ENCODE measurements around the gene NR2E1. TPM values are rescaled to one million over a fixed set of nuclear protein-coding genes. Genes with fewer than 3 reads are reported as not detected.

The NR2E1 gene
- total and polyA plus RNA-seq, 10 of the 15 experiments (the other 5 are each of a cell fraction or from before 2014, with no cell fraction given): not detected

DNA sequence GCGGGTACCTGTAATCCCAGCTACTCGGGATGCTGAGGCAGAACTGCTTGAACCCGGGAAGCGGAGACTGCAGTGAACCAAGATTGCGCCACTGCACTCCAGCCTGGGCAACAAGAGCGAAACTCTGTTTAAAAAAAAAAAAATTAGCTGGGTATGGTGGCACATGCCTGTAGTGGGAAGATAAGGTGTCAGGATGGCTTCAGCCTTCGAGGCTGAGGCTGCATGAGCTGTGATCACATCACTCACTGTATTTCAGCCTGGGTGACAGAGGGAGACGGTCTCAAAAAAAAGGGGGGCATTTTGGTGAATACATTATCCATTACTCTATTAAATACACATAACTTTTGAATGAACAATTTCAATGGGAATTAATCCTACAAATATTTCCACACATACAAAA lies 62.6 kb downstream of the NR2E1 start:
- no peak for FAIRE-seq
- Histone ChIP-seq H3K79me2 (ENCODE audit: control insufficient read depth, insufficient read depth, low read length) (peaks cover 3% of the 10 kb centered on the region), H3K36me3 (ENCODE audit: control insufficient read depth in 2 of 2, insufficient read depth in 2 of 2, low read length in 1 of 2) (peaks cover 2 to 3% of the 10 kb centered on the region in 2 experiments), H3K9ac (ENCODE audit: control insufficient read depth, insufficient read depth, low read length) (no peak overlapping the region), H3K27ac (ENCODE audit: control insufficient read depth, insufficient read depth) (no peak overlapping the region), H3K27me3 (replicated peaks in 1 of 2; ENCODE audit: control insufficient read depth in 2 of 2, insufficient read depth in 2 of 2, low read length in 1 of 2) (no peaks in the 10 kb centered on the region), H3K4me2 (ENCODE audit: control insufficient read depth, insufficient read depth) (no peak overlapping the region), H3K4me1 (ENCODE audit: control insufficient read depth, insufficient read depth, low read length) (no peaks in the 10 kb centered on the region), H4K20me1 (ENCODE audit: control insufficient read depth, insufficient read depth) (no peaks in the 10 kb centered on the region), H2AFZ (ENCODE audit: control insufficient read depth, low read depth, low read length) (no peak overlapping the region), H3K4me3 (no peak overlapping the region), H3K9me3 (replicated peaks; ENCODE audit: control insufficient read depth, insufficient read depth, low read length) (no peaks in the 10 kb centered on the region)
- WGBS (ENCODE audit: insufficient coverage, insufficient replicate concordance, low lambda C conversion rate, missing lambda C conversion rate): 97% methylated on average over 8 of the region's 8 CpGs
- intact Hi-C loops (cut with micrococcal nuclease; ENCODE audit: unreplicated experiment) (no loop called here), in situ Hi-C loops (cut with MboI) (no loop called here)
- BruUV-seq (replicated peaks): no TSS peak
- ChIA-PET POLR2A (no interaction called here), CTCF (no interaction called here), RAD21 (ENCODE audit: unreplicated experiment) (no interaction called here), SMC1A (ENCODE audit: uncharacterized antibody, unreplicated experiment) (interaction anchor here (1.7 kb wide), 1 partner anchor 11 kb away, joined by 5 read pairs; no protein-coding TSS in a partner anchor)
- no peak for DNase-seq (ENCODE audit: low read depth, low spot score)
- TF ChIP-seq, protein P1, sequence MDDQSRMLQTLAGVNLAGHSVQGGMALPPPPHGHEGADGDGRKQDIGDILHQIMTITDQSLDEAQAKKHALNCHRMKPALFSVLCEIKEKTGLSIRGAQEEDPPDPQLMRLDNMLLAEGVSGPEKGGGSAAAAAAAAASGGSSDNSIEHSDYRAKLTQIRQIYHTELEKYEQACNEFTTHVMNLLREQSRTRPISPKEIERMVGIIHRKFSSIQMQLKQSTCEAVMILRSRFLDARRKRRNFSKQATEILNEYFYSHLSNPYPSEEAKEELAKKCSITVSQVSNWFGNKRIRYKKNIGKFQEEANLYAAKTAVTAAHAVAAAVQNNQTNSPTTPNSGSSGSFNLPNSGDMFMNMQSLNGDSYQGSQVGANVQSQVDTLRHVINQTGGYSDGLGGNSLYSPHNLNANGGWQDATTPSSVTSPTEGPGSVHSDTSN (IDR thresholded peaks at IDR 0.05; ENCODE audit: insufficient replicate concordance, low read depth, low read length): no peak
- TF ChIP-seq PML (IDR thresholded peaks at IDR 0.05; ENCODE audit: low read length) (no peak), TCF12 (IDR thresholded peaks at IDR 0.05; ENCODE audit: low read depth, low read length) (no peak), STAT3 (IDR thresholded peaks at IDR 0.05; ENCODE audit: low read depth, low read length) (no peak), FOXM1 (IDR thresholded peaks at IDR 0.05; ENCODE audit: low read depth, low read length) (no peak), ESRRA (IDR thresholded peaks at IDR 0.05; ENCODE audit: low read length) (no peak), IRF4 (IDR thresholded peaks at IDR 0.05; ENCODE audit: low read depth, low read length) (no peak), RBBP5 (conservative IDR thresholded peaks at IDR 0.05) (no peak), SIX5 (IDR thresholded peaks at IDR 0.05; ENCODE audit: low read depth, low read length, severe bottlenecking) (no peak), ZBED1 (IDR thresholded peaks at IDR 0.05; ENCODE audit: borderline replicate concordance) (no peak), TAF1 (IDR thresholded peaks at IDR 0.05; ENCODE audit: borderline replicate concordance, low read depth, low read length) (no peak), ATF7 (IDR thresholded peaks at IDR 0.05; ENCODE audit: low read depth) (no peak)
- TF ChIP-seq, protein P2, sequence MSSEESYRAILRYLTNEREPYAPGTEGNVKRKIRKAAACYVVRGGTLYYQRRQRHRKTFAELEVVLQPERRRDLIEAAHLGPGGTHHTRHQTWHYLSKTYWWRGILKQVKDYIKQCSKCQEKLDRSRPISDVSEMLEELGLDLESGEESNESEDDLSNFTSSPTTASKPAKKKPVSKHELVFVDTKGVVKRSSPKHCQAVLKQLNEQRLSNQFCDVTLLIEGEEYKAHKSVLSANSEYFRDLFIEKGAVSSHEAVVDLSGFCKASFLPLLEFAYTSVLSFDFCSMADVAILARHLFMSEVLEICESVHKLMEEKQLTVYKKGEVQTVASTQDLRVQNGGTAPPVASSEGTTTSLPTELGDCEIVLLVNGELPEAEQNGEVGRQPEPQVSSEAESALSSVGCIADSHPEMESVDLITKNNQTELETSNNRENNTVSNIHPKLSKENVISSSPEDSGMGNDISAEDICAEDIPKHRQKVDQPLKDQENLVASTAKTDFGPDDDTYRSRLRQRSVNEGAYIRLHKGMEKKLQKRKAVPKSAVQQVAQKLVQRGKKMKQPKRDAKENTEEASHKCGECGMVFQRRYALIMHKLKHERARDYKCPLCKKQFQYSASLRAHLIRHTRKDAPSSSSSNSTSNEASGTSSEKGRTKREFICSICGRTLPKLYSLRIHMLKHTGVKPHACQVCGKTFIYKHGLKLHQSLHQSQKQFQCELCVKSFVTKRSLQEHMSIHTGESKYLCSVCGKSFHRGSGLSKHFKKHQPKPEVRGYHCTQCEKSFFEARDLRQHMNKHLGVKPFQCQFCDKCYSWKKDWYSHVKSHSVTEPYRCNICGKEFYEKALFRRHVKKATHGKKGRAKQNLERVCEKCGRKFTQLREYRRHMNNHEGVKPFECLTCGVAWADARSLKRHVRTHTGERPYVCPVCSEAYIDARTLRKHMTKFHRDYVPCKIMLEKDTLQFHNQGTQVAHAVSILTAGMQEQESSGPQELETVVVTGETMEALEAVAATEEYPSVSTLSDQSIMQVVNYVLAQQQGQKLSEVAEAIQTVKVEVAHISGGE (CRISPR knock-in tag; IDR thresholded peaks at IDR 0.05): no peak
- TF ChIP-seq, protein P3, sequence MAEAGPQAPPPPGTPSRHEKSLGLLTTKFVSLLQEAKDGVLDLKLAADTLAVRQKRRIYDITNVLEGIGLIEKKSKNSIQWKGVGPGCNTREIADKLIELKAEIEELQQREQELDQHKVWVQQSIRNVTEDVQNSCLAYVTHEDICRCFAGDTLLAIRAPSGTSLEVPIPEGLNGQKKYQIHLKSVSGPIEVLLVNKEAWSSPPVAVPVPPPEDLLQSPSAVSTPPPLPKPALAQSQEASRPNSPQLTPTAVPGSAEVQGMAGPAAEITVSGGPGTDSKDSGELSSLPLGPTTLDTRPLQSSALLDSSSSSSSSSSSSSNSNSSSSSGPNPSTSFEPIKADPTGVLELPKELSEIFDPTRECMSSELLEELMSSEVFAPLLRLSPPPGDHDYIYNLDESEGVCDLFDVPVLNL (IDR thresholded peaks at IDR 0.05; ENCODE audit: low read depth, low read length): no peak
- ATAC-seq: no peak

Measured in GM12878 (cell line).